NCI-H2029 (cell line): ENCODE data around the gene ZNF432.
"Not testable (repeated sequence)": the region's sequence is repeated elsewhere in the genome, so short reads cannot be mapped to it uniquely, and the experiment has no call there.

Experiments used
- DNase-seq: peaks from one replicate; lab custom pipeline; 2025; lab: John Stamatoyannopoulos, UW

Gene ZNF432

GRCh38 chr19:52048555-52049501 lies at the start of gene ZNF432:
ZNF432 (minus strand) TSS chr19:52048838; CDS start chr19:52046868, 1,970 bp downstream.
- DNase-seq: peak; percentile 87

- DNase-seq: not testable (repeated sequence)
Observed at GRCh38 chr19:52096416-52096815, 47.8 kb upstream of the ZNF432 start.

- peak; percentile 92 for DNase-seq
Observed at GRCh38 chr19:52095172-52096014, 46.8 kb upstream of the ZNF432 start, which contains the start of gene ZNF841. ZNF841 (minus strand) TSS chr19:52095765; CDS start chr19:52084801, 10,964 bp downstream.

GRCh38 chr19:52094526-52095130 lies 46.0 kb upstream of the ZNF432 start:
- DNase-seq: no peak

- no peak for DNase-seq
Observed at GRCh38 chr19:52086481-52086880, 37.8 kb upstream of the ZNF432 start.

- DNase-seq: no peak
Observed at GRCh38 chr19:52070496-52070895, 21.9 kb upstream of the ZNF432 start.

- no peak for DNase-seq
Observed at GRCh38 chr19:52069653-52070052, 21.0 kb upstream of the ZNF432 start.

- DNase-seq: no peak
Observed at GRCh38 chr19:52066258-52066863, 17.7 kb upstream of the ZNF432 start.

- DNase-seq: no peak
Observed at GRCh38 chr19:52065399-52065798, 16.8 kb upstream of the ZNF432 start.

- not testable (repeated sequence) for DNase-seq
Observed at GRCh38 chr19:52056480-52056879, 7.8 kb upstream of the ZNF432 start.

GRCh38 chr19:52051736-52052135 lies 3.1 kb upstream of the ZNF432 start:
- not testable (repeated sequence) for DNase-seq

GRCh38 chr19:52039169-52039568 lies 9.5 kb downstream of the ZNF432 start:
- DNase-seq: no peak

GRCh38 chr19:52034051-52034728 lies 14.4 kb downstream of the ZNF432 start:
- no peak for DNase-seq

- no peak for DNase-seq
Observed at GRCh38 chr19:52028780-52029123, 19.9 kb downstream of the ZNF432 start.

GRCh38 chr19:52028027-52028779 lies 20.4 kb downstream of the ZNF432 start, which contains the start of gene ZNF614:
ZNF614 (minus strand) TSS chr19:52028379; CDS start chr19:52025745, 2,634 bp downstream.
- peak; percentile 86 for DNase-seq

- not testable (repeated sequence) for DNase-seq
Observed at GRCh38 chr19:52026255-52026990, 22.2 kb downstream of the ZNF432 start.

- DNase-seq: not testable (repeated sequence)
Observed at GRCh38 chr19:52024478-52024877, 24.2 kb downstream of the ZNF432 start.

GRCh38 chr19:52022193-52022592 lies 26.4 kb downstream of the ZNF432 start:
- no peak for DNase-seq

- DNase-seq: no peak
Observed at GRCh38 chr19:52020506-52020905, 28.1 kb downstream of the ZNF432 start.

GRCh38 chr19:52010674-52011073 lies 38.0 kb downstream of the ZNF432 start:
- DNase-seq: no peak
